Activated T-helper 1 cell treated with anti-CD3 and anti-CD28 coated beads, Interleukin-12 subunit alpha, Interleukin-12 subunit beta, Interleukin-2, Interleukin-4 antibody, amounts not matched to agents 30 ng/mL and 10 ng/mL and 1 ng/mL, durations not matched to agents 14 hours and 24 hours and 36 hours (primary cell): Measurements from ENCODE around the gene SAXO2. TPM values are rescaled to one million over a fixed set of nuclear protein-coding genes. Genes with fewer than 3 reads are reported as not detected.
"Not testable (repeated sequence)": the region's sequence is repeated elsewhere in the genome, so short reads cannot be mapped to it uniquely, and the experiment has no call there.

Source experiments
- DNase-seq: peaks from one replicate; pipeline ENCODE4 v3.0.0; 2021; ENCODE audit warnings: low spot score
- H3K27ac Mint-ChIP-seq: one replicate; pipeline ENCODE4 v1.8.0; 2021; ENCODE audit warnings: mild to moderate bottlenecking, mixed read lengths
- H3K27me3 Mint-ChIP-seq: one replicate; pipeline ENCODE4 v1.8.0; 2022; ENCODE audit warnings: mild to moderate bottlenecking, moderate library complexity, mixed read lengths; ENCODE audit not compliant: insufficient read depth
- H3K36me3 Mint-ChIP-seq: one replicate; pipeline ENCODE4 v1.8.0; 2021; ENCODE audit warnings: low read depth, mixed read lengths
- H3K4me1 Mint-ChIP-seq: one replicate; pipeline ENCODE4 v1.8.0; 2021; ENCODE audit warnings: low read depth, mixed read lengths
- H3K4me3 Mint-ChIP-seq: one replicate; pipeline ENCODE4 v1.8.0; 2021; ENCODE audit warnings: mild to moderate bottlenecking, moderate library complexity, mixed read lengths
- H3K9me3 Mint-ChIP-seq: one replicate; pipeline ENCODE4 v1.8.0; 2021; ENCODE audit warnings: mixed read lengths
- intact Hi-C: fragments of 100-400 bp; cut with micrococcal nuclease; formaldehyde crosslinking; loops from one replicate; pipeline ENCODE4 v1.15.1; 2024
- total RNA-seq: library from RNA; stranded (reverse); gene quantifications from 2 replicates; pipeline ENCODE4 v1.2.3, GENCODE V29; 2022

Gene SAXO2
- total RNA-seq, 1 donor from 2014 or later, result 0.57 TPM

DNA sequence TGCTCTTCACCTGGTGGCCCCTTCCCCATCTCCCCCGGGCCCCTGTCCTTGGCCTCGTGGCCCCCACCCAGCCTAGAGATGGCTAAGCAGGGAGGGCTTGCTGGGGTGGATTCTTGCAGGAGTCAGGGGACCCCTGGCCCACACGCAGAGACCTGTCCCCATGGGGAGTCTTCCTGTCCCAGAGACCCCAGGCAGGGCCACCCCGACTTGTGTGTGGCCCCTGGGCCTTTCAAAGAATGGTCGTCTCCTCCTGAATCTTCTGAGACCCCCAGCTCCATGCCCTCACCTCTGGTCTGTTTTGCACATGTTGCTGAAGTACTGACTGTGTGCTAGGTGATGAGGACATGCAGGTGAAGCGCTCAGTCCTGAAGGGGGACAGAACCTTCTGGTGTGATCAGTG, 58.2 kb downstream of the SAXO2 start:
- intact Hi-C loops, DNase-seq, H3K4me3 Mint-ChIP-seq, H3K9me3 Mint-ChIP-seq, H3K27ac Mint-ChIP-seq, H3K27me3 Mint-ChIP-seq, H3K4me1 Mint-ChIP-seq, H3K36me3 Mint-ChIP-seq: not testable (repeated sequence)

DNA sequence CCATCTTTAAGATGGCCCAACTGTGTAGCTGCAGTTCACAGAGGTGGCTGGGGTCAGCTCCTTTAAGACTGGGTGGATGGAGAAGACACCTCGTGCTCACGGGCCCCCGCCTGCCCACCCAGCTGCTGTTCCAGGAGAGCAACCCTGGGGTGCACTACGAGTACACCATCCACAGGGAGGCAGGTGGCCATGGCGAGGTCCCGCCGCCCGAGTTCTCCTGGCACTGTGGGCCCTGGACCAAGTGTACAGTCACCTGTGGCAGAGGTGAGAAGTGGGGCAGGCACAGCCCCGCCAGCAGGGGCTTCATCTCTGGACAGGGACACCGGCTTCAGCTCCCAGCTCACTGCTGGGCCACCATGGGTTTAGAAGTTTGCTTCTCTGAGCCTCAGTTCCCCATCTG, 59.9 kb downstream of the SAXO2 start:
- H3K27ac Mint-ChIP-seq, H3K4me1 Mint-ChIP-seq, intact Hi-C loops, H3K9me3 Mint-ChIP-seq, H3K4me3 Mint-ChIP-seq, DNase-seq, H3K27me3 Mint-ChIP-seq, H3K36me3 Mint-ChIP-seq: not testable (repeated sequence)

DNA sequence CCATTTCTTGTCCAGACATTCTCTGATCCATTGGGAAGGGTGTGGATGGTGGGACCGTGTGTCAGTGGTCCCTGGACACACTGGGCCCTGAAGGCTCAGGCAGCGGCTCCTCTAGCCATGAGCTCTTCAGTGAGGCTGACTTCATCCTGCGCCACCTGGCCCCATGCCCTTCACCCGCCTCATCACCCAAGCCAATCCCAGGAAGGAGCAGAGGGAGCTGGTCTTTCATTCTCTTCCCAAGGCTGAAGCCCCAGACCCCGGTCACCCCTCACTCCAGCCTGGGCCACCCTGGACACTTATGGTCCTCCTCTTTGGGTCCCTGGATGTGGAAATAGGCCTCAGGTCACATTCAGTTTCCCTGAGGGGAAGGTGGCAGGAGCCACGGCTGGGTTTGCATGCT, 62.2 kb downstream of the SAXO2 start:
- DNase-seq, H3K36me3 Mint-ChIP-seq, H3K27me3 Mint-ChIP-seq, H3K9me3 Mint-ChIP-seq, H3K4me3 Mint-ChIP-seq, H3K4me1 Mint-ChIP-seq, H3K27ac Mint-ChIP-seq, intact Hi-C loops: not testable (repeated sequence)

DNA sequence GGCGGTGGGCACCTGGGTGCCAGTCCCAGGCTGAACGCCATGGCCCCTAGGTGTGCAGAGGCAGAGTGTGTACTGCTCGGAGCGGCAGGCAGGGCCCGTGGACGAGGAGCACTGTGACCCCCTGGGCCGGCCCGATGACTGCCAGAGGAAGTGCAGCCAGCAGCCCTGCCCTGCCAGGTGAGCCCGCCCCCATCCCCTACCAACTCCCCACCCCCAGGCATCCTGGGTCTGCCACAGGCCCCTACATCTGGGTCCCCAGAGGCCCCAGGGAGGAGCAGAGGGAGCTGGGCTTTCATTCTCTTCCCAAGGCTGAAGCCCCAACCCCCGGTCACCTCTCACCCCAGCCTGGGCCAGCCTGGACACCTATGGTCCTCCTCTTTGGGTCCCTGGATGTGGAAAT, 63.0 kb downstream of the SAXO2 start:
- H3K4me3 Mint-ChIP-seq, H3K9me3 Mint-ChIP-seq, H3K36me3 Mint-ChIP-seq, DNase-seq, H3K27ac Mint-ChIP-seq, H3K27me3 Mint-ChIP-seq, H3K4me1 Mint-ChIP-seq, intact Hi-C loops: not testable (repeated sequence)

DNA sequence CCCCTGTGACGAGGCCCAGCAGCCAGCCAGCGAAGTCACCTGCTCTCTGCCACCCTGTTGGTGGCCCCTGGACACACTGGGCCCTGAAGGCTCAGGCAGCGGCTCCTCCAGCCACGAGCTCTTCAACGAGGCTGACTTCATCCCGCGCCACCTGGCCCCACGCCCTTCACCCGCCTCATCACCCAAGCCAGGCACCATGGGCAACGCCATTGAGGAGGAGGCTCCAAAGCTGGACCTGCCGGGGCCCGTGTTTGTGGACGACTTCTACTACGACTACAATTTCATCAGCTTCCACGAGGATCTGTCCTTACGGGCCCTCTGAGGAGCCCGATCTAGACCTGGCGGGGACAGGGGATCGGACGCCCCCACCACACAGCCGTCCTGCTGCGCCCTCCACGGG, 64.3 kb downstream of the SAXO2 start:
- H3K4me1 Mint-ChIP-seq, H3K27ac Mint-ChIP-seq, H3K36me3 Mint-ChIP-seq, H3K9me3 Mint-ChIP-seq, intact Hi-C loops, H3K27me3 Mint-ChIP-seq, DNase-seq, H3K4me3 Mint-ChIP-seq: not testable (repeated sequence)

DNA sequence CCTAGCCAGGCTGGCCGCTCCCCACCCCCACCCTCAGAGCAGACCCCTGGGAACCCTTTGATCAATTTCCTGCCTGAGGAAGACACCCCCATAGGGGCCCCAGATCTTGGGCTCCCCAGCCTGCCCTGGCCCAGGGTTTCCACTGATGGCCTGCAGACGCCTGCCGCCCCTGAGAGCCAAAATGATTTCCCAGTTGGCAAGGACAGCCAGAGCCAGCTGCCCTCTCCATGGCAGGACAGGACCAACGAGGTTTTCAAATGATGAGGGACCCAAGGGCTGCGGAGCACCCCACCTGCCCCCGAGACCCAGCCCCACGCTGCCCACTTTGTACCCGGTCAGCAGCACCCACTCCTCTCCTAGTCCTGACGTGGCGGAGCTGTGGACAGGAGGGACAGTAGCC, 64.8 kb downstream of the SAXO2 start:
- H3K27ac Mint-ChIP-seq, H3K4me1 Mint-ChIP-seq, H3K4me3 Mint-ChIP-seq, H3K27me3 Mint-ChIP-seq, H3K9me3 Mint-ChIP-seq, DNase-seq, intact Hi-C loops, H3K36me3 Mint-ChIP-seq: not testable (repeated sequence)

DNA sequence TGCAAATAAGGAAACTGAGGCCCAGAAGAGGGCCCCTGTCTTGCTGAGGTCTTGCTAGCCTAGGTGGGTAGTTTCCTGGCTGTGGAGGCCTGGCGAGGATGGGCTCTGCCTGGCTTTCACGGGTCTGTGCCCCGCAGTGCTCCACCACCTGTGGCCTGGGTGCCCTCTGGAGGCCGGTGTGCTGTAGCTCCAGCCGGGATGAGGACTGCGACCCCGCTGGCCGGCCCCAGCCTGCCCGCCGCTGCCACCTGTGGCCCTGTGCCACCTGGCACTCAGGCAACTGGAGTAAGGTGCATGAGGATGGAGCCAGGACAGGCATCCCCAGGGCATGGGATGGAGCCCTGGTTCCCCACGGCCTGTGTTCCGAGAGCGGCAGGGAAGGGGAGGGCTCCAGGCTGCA, 66.4 kb downstream of the SAXO2 start:
- H3K9me3 Mint-ChIP-seq, H3K27ac Mint-ChIP-seq, DNase-seq, intact Hi-C loops, H3K36me3 Mint-ChIP-seq, H3K27me3 Mint-ChIP-seq, H3K4me1 Mint-ChIP-seq, H3K4me3 Mint-ChIP-seq: not testable (repeated sequence)

DNA sequence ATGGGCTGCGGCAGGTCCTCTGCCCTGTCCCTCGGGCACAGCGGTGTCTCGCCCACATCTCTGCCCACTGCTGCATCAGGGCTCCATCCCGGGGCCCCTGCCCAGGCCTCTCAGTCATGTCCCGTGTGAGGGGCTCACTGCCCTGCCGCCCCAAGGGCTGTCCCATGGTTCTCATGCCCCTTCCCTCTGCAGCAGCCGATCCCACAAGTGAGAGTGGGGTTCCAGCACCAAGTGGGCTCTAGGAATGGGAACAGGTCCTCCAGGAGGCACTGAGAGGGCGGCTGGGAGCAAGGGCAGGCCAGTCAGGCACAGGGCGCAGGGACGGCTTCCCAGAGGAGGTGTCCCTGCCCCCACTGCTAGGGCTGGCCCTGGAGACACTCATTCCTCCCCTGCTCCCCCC, 68.3 kb downstream of the SAXO2 start:
- intact Hi-C loops, H3K9me3 Mint-ChIP-seq, H3K4me1 Mint-ChIP-seq, H3K27me3 Mint-ChIP-seq, H3K36me3 Mint-ChIP-seq, H3K27ac Mint-ChIP-seq, DNase-seq, H3K4me3 Mint-ChIP-seq: not testable (repeated sequence)

DNA sequence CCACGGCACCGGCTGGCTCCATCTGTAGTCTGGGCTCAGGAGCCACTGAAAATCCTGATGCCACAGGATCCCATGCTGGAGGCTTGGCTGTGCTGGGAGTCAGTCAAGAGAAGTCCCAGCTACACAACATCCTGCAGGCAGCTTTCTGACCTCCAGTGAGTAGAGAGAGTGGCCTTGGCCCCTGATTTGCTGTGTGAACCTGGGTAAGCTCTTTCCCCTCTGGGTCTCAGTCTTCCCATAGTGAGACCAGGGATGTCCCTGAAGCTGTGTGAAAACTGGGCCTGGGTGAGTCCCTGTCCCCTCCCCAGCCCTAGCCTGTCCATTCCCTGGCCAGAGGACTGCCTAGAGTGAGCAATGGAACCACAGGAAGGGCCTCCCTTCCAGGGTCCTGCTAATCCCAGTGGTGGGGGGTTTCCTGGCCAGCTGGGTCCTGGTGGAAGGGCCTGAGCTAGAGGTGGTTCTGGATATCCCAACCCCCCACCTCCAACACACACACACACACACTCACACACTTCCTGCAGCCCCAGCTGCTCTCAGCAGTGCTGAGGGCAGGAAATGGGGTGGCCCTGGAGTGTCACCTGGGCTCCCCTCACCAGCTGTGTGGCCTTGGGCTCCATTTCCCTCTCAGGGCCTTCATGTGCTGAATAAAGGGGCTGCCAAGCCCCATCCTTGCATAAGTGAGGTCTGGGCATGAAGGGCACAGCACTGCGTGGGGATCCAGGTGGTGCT, 69.1 kb downstream of the SAXO2 start:
- DNase-seq, H3K9me3 Mint-ChIP-seq, H3K27ac Mint-ChIP-seq, H3K36me3 Mint-ChIP-seq, H3K4me1 Mint-ChIP-seq, intact Hi-C loops, H3K4me3 Mint-ChIP-seq, H3K27me3 Mint-ChIP-seq: not testable (repeated sequence)

DNA sequence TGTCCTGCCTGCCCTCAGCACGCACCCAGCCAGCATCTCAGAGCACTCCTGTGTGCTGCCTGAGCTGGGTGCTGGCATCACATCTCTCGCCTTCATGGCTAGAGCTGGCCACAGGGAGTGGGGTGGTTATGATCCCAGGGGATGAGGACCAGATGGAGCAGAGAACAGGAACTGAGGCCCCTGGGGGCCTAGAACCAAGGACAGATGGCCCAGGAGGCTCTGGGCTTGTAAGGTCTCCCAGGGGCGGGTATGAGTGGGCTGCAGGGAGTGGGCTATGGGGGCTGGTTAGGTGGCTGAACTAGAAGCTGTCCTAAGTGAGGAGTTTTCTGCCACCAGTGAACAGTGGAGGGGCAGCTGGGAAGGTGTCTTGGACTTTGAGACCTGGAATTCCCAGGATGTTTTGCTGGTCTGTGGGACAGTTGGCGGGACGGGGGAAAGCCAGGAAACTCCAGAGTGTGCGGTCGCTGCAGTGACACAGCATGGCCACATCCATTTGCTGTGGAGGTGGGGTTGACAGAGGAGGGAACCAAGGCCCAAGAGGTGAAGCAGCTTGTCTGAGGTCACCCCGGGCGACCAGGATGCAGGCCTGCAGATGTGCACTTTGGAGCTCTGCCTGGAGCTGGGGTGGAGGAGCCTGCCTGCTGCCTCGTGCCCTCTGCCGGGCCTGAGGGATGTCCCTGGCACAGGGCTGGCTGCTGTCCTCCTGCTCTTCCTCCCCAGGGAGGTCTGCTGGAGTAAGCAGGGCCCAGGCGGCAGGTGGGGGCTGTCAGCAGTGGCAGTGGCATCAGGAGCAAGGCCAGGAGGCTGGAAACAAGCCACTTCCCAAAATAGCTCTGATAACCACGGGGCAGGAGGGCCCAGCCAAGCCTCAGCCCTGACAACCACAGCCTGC, 70.3 kb downstream of the SAXO2 start:
- intact Hi-C loops, H3K36me3 Mint-ChIP-seq, H3K27ac Mint-ChIP-seq, H3K4me3 Mint-ChIP-seq, H3K9me3 Mint-ChIP-seq, H3K4me1 Mint-ChIP-seq, H3K27me3 Mint-ChIP-seq, DNase-seq: not testable (repeated sequence)

DNA sequence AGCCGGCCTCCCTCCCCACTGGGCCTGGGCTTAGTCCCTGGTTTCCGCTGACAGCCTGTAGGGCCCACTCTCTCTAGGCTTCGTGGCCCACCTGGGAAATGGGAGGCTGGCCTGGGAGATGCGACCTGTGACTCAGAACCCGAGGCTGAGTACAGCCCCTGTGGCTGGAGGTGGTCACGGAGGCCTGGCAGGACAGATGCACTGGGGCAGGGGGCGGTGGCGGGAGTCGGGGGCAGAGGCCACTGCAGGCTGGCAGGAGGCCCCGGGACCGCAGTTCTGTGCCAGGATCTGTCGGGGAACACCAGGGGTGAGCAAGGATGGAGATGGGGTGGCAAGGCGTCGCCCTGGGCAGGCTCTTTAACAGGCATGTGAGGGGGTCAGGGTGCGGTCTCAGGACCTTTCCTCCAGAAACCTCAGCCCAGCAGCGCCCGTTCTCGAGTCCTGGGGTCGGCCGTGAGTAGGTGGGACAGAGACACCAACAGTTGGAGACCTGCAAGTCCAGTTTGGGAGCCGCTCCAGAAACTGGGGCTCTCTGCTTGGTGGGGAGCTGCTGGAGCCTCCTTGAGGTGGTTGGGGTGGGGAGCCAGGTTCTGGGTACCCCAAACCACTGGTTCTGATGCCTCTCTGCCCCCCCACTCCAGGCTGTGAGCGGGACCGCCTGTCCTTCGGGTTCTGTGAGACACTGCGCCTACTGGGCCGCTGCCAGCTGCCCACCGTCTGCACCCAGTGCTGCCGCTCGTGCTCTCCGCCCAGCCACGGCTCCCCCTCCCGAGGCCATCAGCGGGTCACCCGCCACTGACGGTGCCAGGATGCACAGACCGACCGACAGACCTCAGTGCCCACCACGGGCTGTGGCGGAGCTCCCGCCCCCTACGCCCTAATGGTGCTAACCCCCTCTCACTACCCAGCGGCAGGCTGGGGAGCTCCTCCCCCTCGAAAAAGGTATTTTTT, 71.3 kb downstream of the SAXO2 start:
- H3K36me3 Mint-ChIP-seq, H3K9me3 Mint-ChIP-seq, intact Hi-C loops, H3K4me3 Mint-ChIP-seq, H3K27me3 Mint-ChIP-seq, H3K4me1 Mint-ChIP-seq, DNase-seq, H3K27ac Mint-ChIP-seq: not testable (repeated sequence)
